Measurements from ENCODE around the gene OR51E2.

GRCh38 chr11:4684631-4685285 is 12.9 kb downstream of the OR51E2 start:
- TF ChIP-seq, protein P1, sequence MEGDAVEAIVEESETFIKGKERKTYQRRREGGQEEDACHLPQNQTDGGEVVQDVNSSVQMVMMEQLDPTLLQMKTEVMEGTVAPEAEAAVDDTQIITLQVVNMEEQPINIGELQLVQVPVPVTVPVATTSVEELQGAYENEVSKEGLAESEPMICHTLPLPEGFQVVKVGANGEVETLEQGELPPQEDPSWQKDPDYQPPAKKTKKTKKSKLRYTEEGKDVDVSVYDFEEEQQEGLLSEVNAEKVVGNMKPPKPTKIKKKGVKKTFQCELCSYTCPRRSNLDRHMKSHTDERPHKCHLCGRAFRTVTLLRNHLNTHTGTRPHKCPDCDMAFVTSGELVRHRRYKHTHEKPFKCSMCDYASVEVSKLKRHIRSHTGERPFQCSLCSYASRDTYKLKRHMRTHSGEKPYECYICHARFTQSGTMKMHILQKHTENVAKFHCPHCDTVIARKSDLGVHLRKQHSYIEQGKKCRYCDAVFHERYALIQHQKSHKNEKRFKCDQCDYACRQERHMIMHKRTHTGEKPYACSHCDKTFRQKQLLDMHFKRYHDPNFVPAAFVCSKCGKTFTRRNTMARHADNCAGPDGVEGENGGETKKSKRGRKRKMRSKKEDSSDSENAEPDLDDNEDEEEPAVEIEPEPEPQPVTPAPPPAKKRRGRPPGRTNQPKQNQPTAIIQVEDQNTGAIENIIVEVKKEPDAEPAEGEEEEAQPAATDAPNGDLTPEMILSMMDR (IDR thresholded peaks at IDR 0.05): no peak
- TF ChIP-seq POLR2A (IDR thresholded peaks at IDR 0.05): no peak
- no peak for TF ChIP-seq EP300 (IDR thresholded peaks at IDR 0.05)
